Osteocyte (in vitro differentiated cells): ENCODE results near the gene DEAF1. TPM values are rescaled to one million over a fixed set of nuclear protein-coding genes. Genes with fewer than 3 reads are reported as not detected.
A peak's percentile ranks its signal among the peaks of the same experiment; 100 is the strongest.
"Not testable (repeated sequence)": the region's sequence is repeated elsewhere in the genome, so short reads cannot be mapped to it uniquely, and the experiment has no call there.

Source experiments
- DNase-seq: peaks from one replicate; pipeline ENCODE4 v3.0.0; 2021; ENCODE audit warnings: mixed read lengths; ENCODE audit not compliant: unreplicated experiment; ENCODE audit errors: extremely low spot score
- H3K27ac Mint-ChIP-seq: one replicate; pipeline ENCODE4 v1.8.0; 2021; ENCODE audit warnings: mild to moderate bottlenecking, mixed read lengths; ENCODE audit not compliant: unreplicated experiment
- H3K27me3 Mint-ChIP-seq: one replicate; pipeline ENCODE4 v1.8.0; 2021; ENCODE audit warnings: mixed read lengths; ENCODE audit not compliant: unreplicated experiment
- H3K36me3 Mint-ChIP-seq: one replicate; pipeline ENCODE4 v1.8.0; 2021; ENCODE audit warnings: mixed read lengths; ENCODE audit not compliant: unreplicated experiment
- H3K4me1 Mint-ChIP-seq: one replicate; pipeline ENCODE4 v1.8.0; 2021; ENCODE audit warnings: mixed read lengths; ENCODE audit not compliant: unreplicated experiment
- H3K4me3 Mint-ChIP-seq: one replicate; pipeline ENCODE4 v1.8.0; 2021; ENCODE audit warnings: mild to moderate bottlenecking, moderate library complexity, mixed read lengths; ENCODE audit not compliant: unreplicated experiment
- H3K9me3 Mint-ChIP-seq: one replicate; pipeline ENCODE4 v1.8.0; 2021; ENCODE audit warnings: mixed read lengths; ENCODE audit not compliant: unreplicated experiment
- CTCF ChIP-seq: fragments of 200-600 bp; sonication (generic); IDR thresholded peaks from 2 replicates; pipeline ENCODE4 v1.5.0; 2021; ENCODE audit warnings: antibody characterized with exemption, mild to moderate bottlenecking, moderate library complexity
- long read RNA-seq: library from polyadenylated mRNA; unstranded; transcript quantifications from one replicate; pipeline ENCODE4 v2.0.0, GENCODE V29; 2021
- total RNA-seq: library from RNA; stranded (reverse); gene quantifications from 2 replicates; pipeline ENCODE4 v1.2.1, GENCODE V29; 2021

DEAF1 gene
- 113 and 121 TPM in 2 replicates for total RNA-seq
- long read RNA-seq, partial matches to known transcripts: 6 of 15 reads
- long read RNA-seq, other reads (novel, unspliced or antisense): 9 of 15 reads

- H3K4me1 Mint-ChIP-seq: peaks cover 75% of the 10 kb centered on the region
- H3K36me3 Mint-ChIP-seq: peaks cover 8% of the 10 kb centered on the region
- peak within 1 kb of the TSS; percentile 81 for H3K4me3 Mint-ChIP-seq
Measured at GRCh38 chr11:694563-695287, at the start of gene DEAF1. DEAF1 (minus strand) TSS chr11:695222; CDS start chr11:695047, 175 bp downstream.

GRCh38 chr11:742571-743201 is 47.7 kb upstream of the DEAF1 start:
- no peak overlapping the region for H3K27ac Mint-ChIP-seq
- TF ChIP-seq CTCF: no peak
- H3K27me3 Mint-ChIP-seq: no peaks in the 10 kb centered on the region
- no peak for DNase-seq
- H3K4me1 Mint-ChIP-seq: peaks cover 11% of the 10 kb centered on the region
- H3K4me3 Mint-ChIP-seq: no peak overlapping the region
- no peaks in the 10 kb centered on the region for H3K9me3 Mint-ChIP-seq
- H3K36me3 Mint-ChIP-seq: no peaks in the 10 kb centered on the region

More at GRCh38 chr11:694563-695287, at the start of gene DEAF1:
- H3K27me3 Mint-ChIP-seq: no peaks in the 10 kb centered on the region
- peak; percentile 100 for DNase-seq
- H3K27ac Mint-ChIP-seq: peak within 1 kb of the TSS; percentile 99
- H3K9me3 Mint-ChIP-seq: no peaks in the 10 kb centered on the region
- TF ChIP-seq CTCF: no peak

- no peaks in the 10 kb centered on the region for H3K36me3 Mint-ChIP-seq
- H3K9me3 Mint-ChIP-seq: no peaks in the 10 kb centered on the region
- peaks cover 4% of the 10 kb centered on the region for H3K27me3 Mint-ChIP-seq
- H3K4me1 Mint-ChIP-seq: peaks cover 16% of the 10 kb centered on the region
- no peak overlapping the region for H3K27ac Mint-ChIP-seq
- no peak for TF ChIP-seq CTCF
- no peak for DNase-seq
- H3K4me3 Mint-ChIP-seq: no peak overlapping the region
Measured at GRCh38 chr11:742156-742546, 47.1 kb upstream of the DEAF1 start.

GRCh38 chr11:737899-738298 is 42.9 kb upstream of the DEAF1 start:
- H3K4me3 Mint-ChIP-seq, DNase-seq: not testable (repeated sequence)

GRCh38 chr11:737366-737765 is 42.3 kb upstream of the DEAF1 start:
- Mint-ChIP-seq H3K4me3 (no peak overlapping the region), H3K27ac (no peak overlapping the region), H3K27me3 (peaks cover 6% of the 10 kb centered on the region), H3K9me3 (no peaks in the 10 kb centered on the region), H3K4me1 (peaks cover 10% of the 10 kb centered on the region), H3K36me3 (no peaks in the 10 kb centered on the region)
- DNase-seq: no peak
- no peak for TF ChIP-seq CTCF

More at GRCh38 chr11:737899-738298, 42.9 kb upstream of the DEAF1 start:
- H3K27me3 Mint-ChIP-seq, H3K9me3 Mint-ChIP-seq, H3K36me3 Mint-ChIP-seq: not testable (repeated sequence)
- Mint-ChIP-seq H3K4me1 (peaks cover 10% of the 10 kb centered on the region), H3K27ac (peak overlapping the region; percentile 18)

- H3K4me3 Mint-ChIP-seq, DNase-seq, H3K27ac Mint-ChIP-seq: not testable (repeated sequence)
Measured at GRCh38 chr11:734541-734940, 39.5 kb upstream of the DEAF1 start.

More at GRCh38 chr11:734541-734940, 39.5 kb upstream of the DEAF1 start:
- H3K4me1 Mint-ChIP-seq: peaks cover 10% of the 10 kb centered on the region
- not testable (repeated sequence) for H3K36me3 Mint-ChIP-seq, H3K27me3 Mint-ChIP-seq, H3K9me3 Mint-ChIP-seq
